Raji (cell line): Measurements from ENCODE around the gene LENG8.

Experiments
- POLR2A ChIP-seq: IDR thresholded peaks from 2 replicates; pipeline ENCODE4 v1.6.1; 2011; ENCODE audit warnings: low read depth, low read length, control low read depth; ENCODE audit not compliant: insufficient read depth

Gene LENG8

DNA sequence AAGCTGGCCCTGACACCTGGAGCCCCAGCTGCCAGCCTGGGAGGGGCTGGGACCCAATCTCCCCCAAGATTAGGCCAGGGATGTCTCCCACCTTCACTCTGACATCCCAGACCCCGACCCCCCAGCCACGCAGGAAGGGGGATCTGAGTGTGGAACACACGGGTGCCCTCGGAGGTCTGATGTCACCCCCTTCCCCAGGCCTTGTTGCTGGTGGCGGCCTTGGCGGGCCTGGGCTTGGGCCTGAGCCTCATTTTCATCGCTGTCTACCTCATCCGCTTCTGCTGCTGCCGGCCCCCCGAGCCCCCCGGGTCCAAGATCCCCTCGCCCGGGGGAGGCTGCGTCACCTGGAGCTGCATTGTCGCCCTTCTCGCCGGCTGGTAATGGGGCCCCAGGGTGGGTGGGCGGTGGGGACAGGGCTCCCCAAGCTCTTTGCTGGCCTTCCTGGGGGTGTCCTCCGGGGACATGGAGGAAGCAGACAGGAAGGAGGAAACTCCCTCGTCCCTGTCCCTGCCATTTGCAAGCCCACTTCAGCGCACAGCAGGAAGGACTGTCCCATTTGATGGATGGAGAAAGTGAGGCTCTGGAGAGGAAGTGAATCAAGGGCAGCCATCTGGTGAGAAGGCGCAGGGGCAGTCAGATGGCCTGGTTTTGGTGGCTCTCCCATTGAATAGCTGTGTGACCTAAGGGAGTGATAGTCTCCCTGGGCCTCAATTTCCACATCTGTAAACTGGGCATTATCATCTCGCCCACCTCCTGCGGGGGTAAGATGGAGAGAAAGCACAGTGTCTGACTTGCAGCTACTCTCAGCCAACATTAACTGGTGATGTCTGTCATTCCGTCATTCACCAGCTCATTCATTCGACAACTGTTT is 29.8 kb upstream of the LENG8 start:
- no peak for TF ChIP-seq POLR2A

DNA sequence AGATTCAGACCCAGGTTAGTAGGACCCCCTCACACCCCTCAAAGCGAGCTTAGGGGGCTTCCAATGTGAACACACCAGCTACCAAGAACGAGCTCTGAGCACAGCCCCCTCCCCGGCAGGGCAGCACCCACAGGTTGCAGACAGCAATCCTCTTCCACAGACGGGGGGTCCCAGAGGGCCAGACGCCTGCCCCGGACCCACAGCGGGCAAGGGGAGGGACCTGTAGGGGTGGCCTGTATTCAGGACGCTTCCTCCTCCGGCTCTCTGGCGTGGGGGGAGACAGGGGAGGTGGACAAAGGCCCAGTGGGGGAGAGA is 29.0 kb upstream of the LENG8 start:
- no peak for TF ChIP-seq POLR2A

DNA sequence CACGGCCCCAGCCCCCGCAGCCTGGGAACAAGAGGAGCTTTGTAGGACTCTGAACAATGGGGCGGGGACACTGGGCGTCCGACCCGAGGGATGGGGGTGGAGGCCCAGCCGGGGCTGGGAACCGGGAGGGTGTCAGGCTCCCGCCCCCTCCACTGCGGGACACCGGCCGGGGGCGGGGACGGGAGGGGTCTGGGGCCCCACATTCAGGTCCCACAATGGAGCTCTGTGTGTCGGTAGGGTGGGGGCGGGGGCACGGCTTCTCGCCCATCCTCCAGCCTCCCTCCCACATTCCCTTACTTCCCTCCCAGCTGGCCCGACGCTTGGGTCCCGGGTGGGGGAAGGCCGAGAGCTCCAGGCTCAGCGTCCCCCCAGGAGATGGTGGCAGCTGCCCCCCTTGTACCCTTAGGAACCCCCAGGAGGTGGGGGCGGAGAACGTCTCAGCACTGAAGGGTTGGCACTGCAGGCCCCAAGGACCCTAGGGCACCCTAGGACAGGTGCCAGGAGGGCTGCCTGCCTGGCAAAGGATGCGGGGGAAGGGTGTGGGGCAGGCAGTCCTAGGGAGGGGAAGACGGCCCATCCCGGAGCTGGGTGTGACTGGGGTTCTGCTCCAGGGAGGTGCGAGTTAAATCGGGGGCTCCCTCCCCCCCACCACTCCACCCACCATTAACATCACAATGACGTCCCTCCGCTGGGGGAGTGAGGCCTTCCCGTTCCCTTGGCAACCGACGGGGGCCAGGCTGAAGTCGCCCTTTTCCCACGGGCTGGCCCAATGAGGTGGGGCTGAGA is 28.4 kb upstream of the LENG8 start:
- TF ChIP-seq POLR2A = no peak

DNA sequence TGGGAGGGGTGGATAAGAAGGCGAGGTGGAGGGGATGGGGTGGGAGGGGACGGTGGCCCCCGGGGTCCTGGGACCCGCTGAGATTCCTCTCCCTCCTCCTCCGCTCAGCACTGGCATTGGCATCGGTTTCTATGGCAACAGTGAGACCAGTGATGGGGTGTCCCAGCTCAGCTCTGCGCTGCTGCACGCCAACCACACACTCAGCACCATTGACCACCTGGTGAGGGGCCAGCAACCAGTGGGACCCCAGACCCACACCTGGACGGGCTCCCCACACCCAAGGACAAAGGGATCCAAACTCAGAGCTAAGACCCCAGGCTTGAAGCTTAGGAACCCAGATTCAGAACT is 27.9 kb upstream of the LENG8 start:
- TF ChIP-seq POLR2A = no peak

DNA sequence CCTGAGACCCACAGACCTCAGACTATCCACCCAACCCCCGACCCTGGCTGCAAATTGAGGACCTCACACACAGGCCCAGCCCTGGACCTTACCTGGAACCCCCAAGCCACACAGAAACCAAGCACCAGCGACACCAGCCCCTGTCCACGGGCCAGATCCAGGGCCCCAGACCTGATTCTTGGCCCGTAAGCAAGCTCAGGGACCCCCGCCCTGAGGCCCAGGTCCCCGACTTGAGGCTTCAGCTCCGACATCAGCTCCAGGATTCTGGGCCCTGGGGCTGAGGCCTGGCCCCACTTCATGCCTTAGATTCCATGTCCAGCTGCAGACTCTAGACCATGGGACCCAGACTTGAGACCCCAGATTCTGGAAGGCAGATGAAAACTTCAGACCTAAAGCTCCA is 27.5 kb upstream of the LENG8 start:
- TF ChIP-seq POLR2A = no peak

DNA sequence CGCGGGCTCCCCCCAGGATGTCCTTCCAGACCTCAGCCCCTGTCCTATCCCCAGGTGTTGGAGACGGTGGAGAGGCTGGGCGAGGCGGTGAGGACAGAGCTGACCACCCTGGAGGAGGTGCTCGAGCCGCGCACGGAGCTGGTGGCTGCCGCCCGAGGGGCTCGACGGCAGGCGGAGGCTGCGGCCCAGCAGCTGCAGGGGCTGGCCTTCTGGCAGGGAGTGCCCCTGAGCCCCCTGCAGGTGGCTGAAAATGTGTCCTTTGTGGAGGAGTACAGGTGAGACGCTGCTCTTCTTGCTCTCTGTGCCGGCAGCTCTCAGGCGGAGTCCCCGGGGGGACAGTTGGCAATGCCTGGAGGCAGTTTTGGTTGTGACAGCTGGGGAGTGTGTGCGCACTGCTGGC is 26.9 kb upstream of the LENG8 start:
- TF ChIP-seq POLR2A = no peak

DNA sequence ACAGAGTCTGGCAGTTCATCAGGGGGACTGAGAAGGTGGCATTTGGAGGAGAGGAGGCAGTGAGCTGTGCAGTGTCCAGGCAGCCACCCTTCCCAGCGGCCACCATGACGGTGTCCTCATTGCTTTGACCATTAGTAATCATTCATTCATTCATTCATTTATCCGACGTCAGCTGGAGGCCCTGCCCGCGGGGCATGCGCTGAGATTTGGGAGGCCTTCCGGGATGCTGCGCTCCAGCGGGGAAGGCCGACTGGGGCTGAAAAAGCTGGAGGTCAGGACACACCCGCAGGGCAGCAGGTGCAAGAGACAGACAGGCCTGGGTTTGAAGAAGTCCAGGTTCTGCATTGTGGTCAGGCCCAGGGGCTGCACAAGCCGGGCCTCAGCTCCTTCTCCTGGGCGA is 24.8 kb upstream of the LENG8 start:
- no peak for TF ChIP-seq POLR2A

DNA sequence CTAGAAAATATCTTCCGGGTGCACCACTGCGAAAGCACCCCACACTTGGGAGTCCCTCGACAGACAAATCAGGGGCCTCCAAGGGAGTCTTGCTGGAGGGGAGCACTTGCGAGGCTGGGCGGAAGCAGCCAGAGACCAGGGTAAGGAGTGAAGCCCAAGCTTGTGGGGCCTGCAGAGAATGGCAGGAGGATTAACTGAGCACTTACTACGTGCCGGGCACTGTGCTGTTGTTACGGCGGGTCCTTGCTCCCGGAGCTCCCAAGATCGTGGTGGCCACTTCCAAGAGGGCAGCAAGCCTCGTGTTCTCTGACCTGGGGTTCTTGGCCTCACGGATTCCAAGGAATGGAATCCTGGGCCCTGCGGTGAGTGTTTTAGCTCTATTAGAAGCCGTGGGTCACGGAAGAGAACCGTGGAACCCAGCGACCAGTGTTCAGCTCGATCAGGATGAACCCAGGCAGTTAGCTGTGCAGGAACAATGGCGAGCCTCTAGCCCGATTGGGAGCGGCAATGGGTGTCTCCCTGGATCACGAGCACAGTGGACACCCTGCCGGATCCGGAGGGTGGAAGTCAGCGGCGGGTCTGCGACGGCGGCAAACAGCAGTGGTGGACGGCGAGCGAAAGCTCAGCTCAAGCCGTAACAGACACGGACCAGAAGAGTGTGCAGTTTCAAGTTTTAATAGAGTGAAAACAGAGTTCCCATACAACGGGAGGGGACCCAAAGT is 24.2 kb upstream of the LENG8 start:
- TF ChIP-seq POLR2A = no peak

DNA sequence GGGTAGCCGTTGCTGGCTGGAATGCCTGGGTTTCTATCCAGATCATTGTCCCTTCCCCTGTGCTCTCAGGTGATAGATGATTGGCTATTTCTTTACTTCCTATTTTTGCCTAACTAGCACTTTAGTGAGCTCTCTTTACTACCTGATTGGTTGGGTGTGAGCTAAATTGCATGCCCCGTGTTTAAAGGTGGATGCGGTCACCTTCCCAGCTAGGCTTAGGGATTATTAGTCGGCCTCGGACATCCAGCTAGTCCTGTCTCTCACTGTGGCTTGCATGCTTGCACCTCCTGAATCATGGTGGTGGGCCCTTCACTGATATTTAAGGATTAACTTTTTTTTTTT is 23.6 kb upstream of the LENG8 start:
- no peak for TF ChIP-seq POLR2A

DNA sequence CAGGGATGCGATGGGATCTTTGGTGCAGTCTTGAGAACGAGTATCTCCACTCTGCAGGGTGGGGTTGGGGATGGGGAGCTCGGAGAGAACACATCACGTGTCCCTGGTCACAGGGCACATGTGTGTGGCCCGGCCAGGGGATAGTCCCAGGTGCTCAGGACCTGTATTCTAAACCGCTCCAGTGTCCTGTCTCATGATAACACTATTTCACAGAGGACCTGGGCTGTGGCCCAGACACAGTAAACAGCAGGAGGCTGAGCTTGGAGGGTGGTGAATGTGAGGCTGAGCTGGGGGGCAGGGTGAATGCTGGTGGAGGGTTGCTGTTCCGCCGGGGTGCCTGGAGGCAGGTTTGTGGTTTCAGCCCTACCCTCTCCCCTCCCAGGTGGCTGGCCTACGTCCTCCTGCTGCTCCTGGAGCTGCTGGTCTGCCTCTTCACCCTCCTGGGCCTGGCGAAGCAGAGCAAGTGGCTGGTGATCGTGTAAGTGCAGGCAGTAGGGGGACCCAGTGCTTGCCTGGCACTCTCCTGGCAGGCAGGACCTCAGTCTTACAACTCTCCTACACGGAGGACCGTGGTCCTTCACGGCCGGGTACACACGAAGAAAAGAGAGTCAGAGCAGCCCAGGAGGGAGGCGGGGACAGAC is 22.6 kb upstream of the LENG8 start:
- TF ChIP-seq POLR2A = no peak

DNA sequence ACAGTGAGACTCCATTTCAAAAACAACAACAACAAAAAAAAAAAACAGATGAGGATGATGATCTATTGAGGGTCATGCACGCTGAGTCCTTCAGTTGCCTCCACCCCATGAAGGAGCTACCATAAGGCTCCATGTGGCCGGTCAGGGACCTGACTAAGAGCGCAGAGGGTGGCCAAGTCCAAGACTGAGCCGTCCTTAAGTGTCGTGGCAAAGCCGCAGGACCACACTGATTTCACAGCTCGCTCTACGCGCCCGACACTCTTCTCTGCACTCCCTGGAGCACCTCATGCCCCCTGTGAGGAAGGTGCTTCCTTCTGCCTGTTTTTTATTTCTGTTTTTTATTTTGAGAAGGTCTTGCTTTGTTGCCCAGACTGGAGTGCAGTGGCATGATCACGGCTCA is 21.4 kb upstream of the LENG8 start:
- TF ChIP-seq POLR2A = no peak

DNA sequence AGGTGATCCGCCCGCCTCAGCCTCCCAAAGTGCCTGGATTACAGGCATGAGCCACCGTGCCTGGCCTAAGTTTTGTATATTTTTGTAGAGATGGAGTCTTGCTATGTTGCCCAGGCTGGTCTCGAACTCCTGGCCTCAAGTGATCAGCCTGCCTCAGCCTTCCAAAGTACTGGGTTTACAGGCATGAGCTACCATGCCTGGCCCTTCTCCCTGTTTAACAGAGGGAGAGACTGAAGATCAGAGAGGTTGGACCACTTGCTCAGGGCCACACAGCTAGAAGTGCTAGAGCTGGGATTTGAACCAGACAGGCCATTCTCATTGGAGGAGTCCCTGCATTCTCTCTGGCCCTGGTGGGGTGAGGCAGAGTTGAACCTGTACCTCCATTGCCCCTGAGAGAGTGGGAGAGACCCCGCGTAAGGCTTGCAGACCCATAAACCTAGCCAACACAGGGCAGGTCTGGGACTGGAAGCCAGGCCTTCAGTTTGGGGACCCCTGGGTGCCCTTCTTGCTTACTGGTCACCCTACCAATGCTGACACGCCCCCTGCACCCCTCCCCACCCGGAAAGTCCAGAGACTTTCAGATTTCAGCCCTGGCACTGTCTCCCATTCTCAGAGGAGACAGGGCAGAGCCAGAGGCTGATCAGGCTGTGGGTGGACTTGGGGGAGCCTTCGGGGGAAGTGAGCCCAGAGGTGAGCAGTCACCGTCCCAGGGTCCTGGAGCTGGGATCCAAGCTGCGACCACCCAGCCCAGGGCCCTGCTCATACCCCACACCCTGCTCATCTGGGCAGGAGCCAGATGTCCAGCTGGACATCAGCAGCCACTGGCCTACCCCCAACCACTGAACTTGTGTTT is 20.4 kb upstream of the LENG8 start:
- TF ChIP-seq POLR2A = no peak

DNA sequence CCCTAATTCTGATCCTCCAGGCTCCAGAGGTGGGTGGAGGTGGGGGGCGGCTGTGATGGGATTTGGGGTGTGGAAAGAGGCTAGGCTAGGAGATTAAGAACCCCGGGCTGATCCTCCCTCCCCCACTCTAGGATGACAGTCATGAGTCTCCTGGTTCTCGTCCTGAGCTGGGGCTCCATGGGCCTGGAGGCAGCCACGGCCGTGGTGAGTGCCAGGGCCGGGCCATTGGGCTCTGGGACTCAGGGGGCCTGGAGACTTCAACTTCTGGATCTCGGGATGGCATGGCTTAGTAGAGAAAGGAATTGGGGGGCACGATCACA is 19.9 kb upstream of the LENG8 start:
- TF ChIP-seq POLR2A = no peak

DNA sequence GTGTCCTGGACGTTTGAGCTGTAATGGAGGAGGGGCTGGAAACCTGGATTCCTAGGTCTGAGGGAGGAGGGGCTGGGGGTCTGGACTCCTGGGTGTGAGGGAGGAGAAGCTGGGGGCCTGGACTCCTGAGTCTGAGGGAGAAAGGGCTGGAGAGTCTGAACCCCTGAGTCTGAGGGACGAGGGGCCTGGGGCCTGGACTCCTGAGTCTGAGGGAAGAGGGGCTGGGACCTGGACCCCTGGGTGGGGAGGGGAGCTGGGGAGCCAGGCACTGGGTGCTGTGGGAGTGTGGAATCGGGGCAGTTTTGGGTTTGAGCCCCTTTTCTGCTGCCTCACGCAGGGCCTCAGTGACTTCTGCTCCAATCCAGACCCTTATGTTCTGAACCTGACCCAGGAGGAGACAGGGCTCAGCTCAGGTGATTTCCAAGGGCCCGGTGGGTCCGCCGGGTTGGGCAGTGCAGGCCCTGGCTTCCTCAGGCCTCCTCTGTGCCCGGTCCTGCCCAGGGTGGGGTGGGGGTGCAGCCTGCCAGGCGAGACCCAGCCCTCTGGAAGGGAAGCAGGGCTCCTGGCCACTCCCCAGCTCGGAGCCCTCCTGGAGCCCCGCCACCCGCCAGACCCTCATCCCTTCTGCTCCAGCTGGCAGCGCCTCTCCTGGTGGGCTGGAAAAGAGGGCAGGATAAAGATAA is 19.3 kb upstream of the LENG8 start:
- TF ChIP-seq POLR2A = no peak

DNA sequence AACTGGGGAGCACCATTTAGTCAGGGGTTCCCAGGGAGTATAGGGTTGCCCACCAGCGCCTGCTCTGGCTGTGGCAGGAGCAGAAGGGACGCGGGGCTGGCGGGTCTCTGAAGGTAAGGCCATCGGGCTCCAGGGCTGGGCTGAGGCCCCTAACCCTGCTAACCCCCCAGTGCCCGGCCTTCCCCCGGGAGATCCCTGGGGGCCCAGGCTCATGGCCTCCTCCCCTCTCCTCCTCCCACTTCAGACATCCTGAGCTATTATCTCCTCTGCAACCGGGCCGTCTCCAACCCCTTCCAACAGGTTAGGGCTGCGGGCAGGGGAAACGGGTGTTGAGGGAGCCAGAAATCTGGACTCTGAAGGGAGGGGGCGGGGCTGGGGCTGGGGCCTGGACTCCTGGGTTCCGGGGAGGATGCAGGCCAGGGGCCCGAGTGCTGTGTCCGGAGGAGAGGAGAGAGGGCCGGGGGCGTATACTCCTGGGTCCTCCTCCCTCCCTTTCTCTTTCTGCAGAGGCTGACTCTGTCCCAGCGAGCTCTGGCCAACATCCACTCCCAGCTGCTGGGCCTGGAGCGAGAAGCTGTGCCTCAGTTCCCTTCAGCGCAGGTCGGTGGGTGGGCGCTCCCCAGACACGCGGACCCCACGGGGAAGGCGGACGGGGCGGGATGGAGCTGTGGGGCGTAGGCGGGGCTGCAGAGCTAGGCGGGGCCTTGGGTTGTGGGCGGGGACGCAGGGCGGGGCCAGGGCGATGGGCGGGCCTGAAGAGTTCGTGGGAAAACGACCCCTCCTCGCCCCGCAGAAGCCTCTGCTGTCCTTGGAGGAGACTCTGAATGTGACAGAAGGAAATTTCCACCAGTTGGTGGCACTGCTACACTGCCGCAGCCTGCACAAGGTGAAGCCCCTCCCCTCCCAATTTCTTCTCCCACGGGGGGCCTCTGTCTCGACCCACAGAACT is 18.4 kb upstream of the LENG8 start:
- TF ChIP-seq POLR2A = no peak
